Naive B cell (primary cell): Measurements from ENCODE around the gene PANK1. TPM values are rescaled to one million over a fixed set of nuclear protein-coding genes. Genes with fewer than 3 reads are reported as not detected.

ENCODE experiments used
- ATAC-seq, 2 donors: fragments of 150-1000 bp; cut with Tn5 transposase; 2 replicates each; pipeline ENCODE4 v1.10.0; 2021; ENCODE audit warnings: low read depth in 2 of 2, mild to moderate bottlenecking in 2 of 2, moderate library complexity in 2 of 2
- DNase-seq: peaks from one replicate; pipeline ENCODE4 v3.0.0; 2022
- H3K27ac Mint-ChIP-seq, 6 donors: one replicate each; pipeline ENCODE4 v1.8.0; 2020 to 2022; ENCODE audit warnings: mild to moderate bottlenecking in 6 of 6, mixed read lengths in 6 of 6, moderate library complexity in 5 of 6, inconsistent platforms in 2 of 6
- H3K27me3 Mint-ChIP-seq, 3 donors: one replicate each; pipeline ENCODE4 v1.8.0; 2021 to 2022; ENCODE audit warnings: mixed read lengths in 3 of 3, mild to moderate bottlenecking in 1 of 3
- H3K36me3 Mint-ChIP-seq, 2 donors: one replicate each; pipeline ENCODE4 v1.8.0; 2020 to 2022; ENCODE audit warnings: mixed read lengths in 2 of 2, inconsistent platforms in 1 of 2, mild to moderate bottlenecking in 1 of 2
- H3K4me1 Mint-ChIP-seq, 3 donors: one replicate each; pipeline ENCODE4 v1.8.0; 2020 to 2022; ENCODE audit warnings: mixed read lengths in 3 of 3, inconsistent platforms in 1 of 3, mild to moderate bottlenecking in 1 of 3, moderate library complexity in 1 of 3
- H3K4me3 Mint-ChIP-seq, 8 donors: one replicate each; pipeline ENCODE4 v1.8.0; 2020 to 2022; ENCODE audit warnings: mild to moderate bottlenecking in 8 of 8, mixed read lengths in 8 of 8, moderate library complexity in 8 of 8, inconsistent platforms in 2 of 8
- H3K9me3 Mint-ChIP-seq, 7 donors: one replicate each; pipeline ENCODE4 v1.8.0; 2020 to 2022; ENCODE audit warnings: mixed read lengths in 7 of 7, mild to moderate bottlenecking in 5 of 7, inconsistent platforms in 2 of 7, moderate library complexity in 1 of 7
- polyA plus RNA-seq, 6 donors: library from polyadenylated mRNA; unstranded; fragments of 300-500 nt; fragmentation: Illumina TruSeq; gene quantifications; one replicate each; pipeline ENCODE4 v1.2.3, GENCODE V29; 2021; ENCODE audit warnings: low read depth in 6 of 6

Gene PANK1
- under 1 TPM in 4 of 6 donors, not detected in 2; 0.11 to 0.78 (median 0.42) TPM for polyA plus RNA-seq

- Mint-ChIP-seq H3K27ac (peak within 1 kb of the TSS in 4 of 6 donors; percentile 17 to 71 (median 50)), H3K4me3 (peak within 1 kb of the TSS in 5 of 8 donors; percentile 80 to 96 (median 94)), H3K27me3 (peaks cover 0 to 4% (median 0%) of the 10 kb centered on the region in 3 donors), H3K9me3 (no peaks in the 10 kb centered on the region), H3K4me1 (peaks cover 8 to 15% (median 14%) of the 10 kb centered on the region in 3 donors), H3K36me3 (no peaks in the 10 kb centered on the region)
- peak; percentile 65 for DNase-seq
- ATAC-seq: peak; percentile 40 to 43
These were observed at the start of gene PANK1 for GRCh38 chr10:89644967-89645741. Gene PANK1, minus strand, starts transcription at chr10:89645242. Its CDS starts 351 bp downstream, at chr10:89644891.

DNA sequence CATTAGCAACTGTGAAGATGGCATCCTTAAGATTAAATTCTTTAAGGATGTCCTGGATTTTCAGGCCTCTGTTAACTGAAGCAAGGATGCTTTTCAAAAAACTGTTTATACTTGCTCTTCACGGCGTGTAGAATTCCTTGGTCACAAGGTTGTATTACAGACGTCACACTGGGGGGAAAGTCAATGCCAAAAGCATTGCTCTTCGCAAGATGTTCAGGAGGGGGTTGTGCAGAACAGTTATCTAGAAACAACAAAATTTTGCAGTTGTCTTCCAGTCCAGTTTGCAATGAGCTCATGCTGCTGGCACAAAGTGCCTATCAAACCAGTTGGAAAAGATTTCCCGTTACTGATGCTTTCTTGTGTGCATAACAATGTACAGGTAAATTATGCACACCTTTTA is 48.1 kb upstream of the PANK1 start:
- H3K4me3 Mint-ChIP-seq: no peak overlapping the region
- ATAC-seq: no peak
- no peaks in the 10 kb centered on the region for H3K9me3 Mint-ChIP-seq

GRCh38 chr10:89692416-89692815 is 47.4 kb upstream of the PANK1 start:
- peaks cover 0 to 8% of the 10 kb centered on the region in 2 donors for H3K36me3 Mint-ChIP-seq
- DNase-seq (no peak), ATAC-seq (no peak)
- H3K27ac Mint-ChIP-seq: no peak overlapping the region
- H3K9me3 Mint-ChIP-seq: no peaks in the 10 kb centered on the region
- H3K4me3 Mint-ChIP-seq: no peak overlapping the region
- no peaks in the 10 kb centered on the region for H3K27me3 Mint-ChIP-seq
- peaks cover 0 to 4% (median 0%) of the 10 kb centered on the region in 3 donors for H3K4me1 Mint-ChIP-seq

More for the DNA sequence above, 48.1 kb upstream of the PANK1 start:
- Mint-ChIP-seq H3K27ac (peak overlapping the region in 1 of 6 donors; percentile 12), H3K4me1 (no peaks in the 10 kb centered on the region), H3K27me3 (no peaks in the 10 kb centered on the region), H3K36me3 (peaks cover 0 to 8% of the 10 kb centered on the region in 2 donors)
- DNase-seq: no peak

DNA sequence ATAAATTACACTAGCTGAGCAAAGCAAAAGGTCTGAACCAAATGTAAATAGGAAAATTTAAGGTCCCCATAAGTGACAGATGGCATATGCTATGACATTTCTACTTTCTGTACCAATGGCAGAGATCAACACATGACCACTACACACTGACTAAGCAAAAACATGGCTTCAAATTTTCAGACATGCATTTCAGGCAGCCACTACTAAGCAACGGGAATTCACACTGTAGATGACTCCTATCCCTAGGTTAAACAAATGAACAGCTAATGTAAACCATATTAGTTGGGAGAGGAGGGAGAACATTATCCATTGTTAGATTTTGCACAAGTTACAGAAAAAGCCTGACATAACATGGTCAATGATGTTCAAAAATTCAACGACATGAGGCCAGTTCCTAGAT is 45.0 kb upstream of the PANK1 start:
- Mint-ChIP-seq H3K4me1 (peaks cover 0 to 4% (median 0%) of the 10 kb centered on the region in 3 donors), H3K27me3 (no peaks in the 10 kb centered on the region), H3K9me3 (no peaks in the 10 kb centered on the region), H3K27ac (no peak overlapping the region), H3K36me3 (peaks cover 0 to 8% of the 10 kb centered on the region in 2 donors), H3K4me3 (no peak overlapping the region)
- no peak for ATAC-seq
- DNase-seq: no peak

DNA sequence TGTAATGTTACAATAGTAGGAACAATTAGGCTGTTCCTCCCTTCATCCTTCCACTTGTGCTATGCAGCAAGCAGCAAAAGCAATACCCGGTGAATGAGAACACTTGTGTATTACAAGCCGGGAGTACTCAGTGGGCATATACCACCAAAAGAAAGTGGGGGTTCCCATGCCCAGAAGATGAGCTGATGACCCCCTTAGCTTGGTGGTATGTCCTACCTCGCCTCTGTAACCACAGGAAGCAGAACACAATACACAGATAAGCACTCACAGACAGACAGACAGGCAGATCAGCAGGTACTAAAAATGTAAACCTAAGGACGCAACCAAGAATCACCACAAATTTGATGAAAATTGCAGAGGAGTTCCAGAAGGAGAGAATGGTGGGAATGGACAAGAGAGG is 40.9 kb upstream of the PANK1 start:
- H3K4me1 Mint-ChIP-seq: peaks cover 0 to 4% (median 0%) of the 10 kb centered on the region in 3 donors
- H3K27me3 Mint-ChIP-seq: no peaks in the 10 kb centered on the region
- ATAC-seq: no peak

GRCh38 chr10:89684604-89685003 is 39.6 kb upstream of the PANK1 start:
- Mint-ChIP-seq H3K27me3 (peaks cover 4 to 7% (median 5%) of the 10 kb centered on the region in 3 donors), H3K27ac (no peak overlapping the region), H3K4me3 (no peak overlapping the region), H3K36me3 (no peaks in the 10 kb centered on the region), H3K9me3 (no peaks in the 10 kb centered on the region), H3K4me1 (peaks cover 0 to 4% (median 0%) of the 10 kb centered on the region in 3 donors)
- DNase-seq (no peak), ATAC-seq (no peak)

More for the DNA sequence above, 40.9 kb upstream of the PANK1 start:
- Mint-ChIP-seq H3K27ac (no peak overlapping the region), H3K4me3 (no peak overlapping the region), H3K9me3 (no peaks in the 10 kb centered on the region), H3K36me3 (no peaks in the 10 kb centered on the region)
- no peak for DNase-seq

- Mint-ChIP-seq H3K27ac (no peak overlapping the region), H3K27me3 (peaks cover 4 to 7% (median 5%) of the 10 kb centered on the region in 3 donors), H3K4me3 (no peak overlapping the region), H3K9me3 (no peaks in the 10 kb centered on the region), H3K36me3 (no peaks in the 10 kb centered on the region), H3K4me1 (peaks cover 0 to 4% (median 0%) of the 10 kb centered on the region in 3 donors)
- DNase-seq (no peak), ATAC-seq (no peak)
These were observed 38.8 kb upstream of the PANK1 start for GRCh38 chr10:89683883-89684282.

DNA sequence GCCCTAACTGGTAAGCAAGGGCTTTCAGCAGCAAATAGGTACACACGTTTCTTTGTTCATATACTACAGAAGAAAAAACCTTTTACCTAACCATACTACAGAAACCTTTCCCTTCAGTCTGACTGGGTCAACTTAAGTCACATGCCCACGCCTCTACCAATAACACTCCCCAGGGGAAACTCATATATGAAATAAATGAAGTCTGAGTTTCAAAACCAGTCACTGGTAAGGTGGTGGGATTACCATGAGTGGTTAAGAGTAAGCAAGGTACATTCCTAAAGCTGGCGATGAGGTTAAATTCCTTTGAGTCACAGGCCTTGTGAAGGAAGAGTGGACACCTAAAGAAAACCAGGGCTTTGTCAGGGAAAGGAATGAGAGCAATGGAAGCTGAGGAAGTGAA is 34.9 kb upstream of the PANK1 start:
- Mint-ChIP-seq H3K9me3 (no peaks in the 10 kb centered on the region), H3K27ac (no peak overlapping the region), H3K4me3 (no peak overlapping the region), H3K4me1 (no peaks in the 10 kb centered on the region), H3K36me3 (no peaks in the 10 kb centered on the region), H3K27me3 (peaks cover 4 to 7% (median 5%) of the 10 kb centered on the region in 3 donors)
- DNase-seq: no peak
- ATAC-seq: no peak

GRCh38 chr10:89677341-89677740 is 32.3 kb upstream of the PANK1 start:
- DNase-seq: no peak
- H3K27me3 Mint-ChIP-seq: peaks cover 4 to 8% (median 7%) of the 10 kb centered on the region in 3 donors
- H3K27ac Mint-ChIP-seq: no peak overlapping the region
- H3K36me3 Mint-ChIP-seq: no peaks in the 10 kb centered on the region
- H3K4me1 Mint-ChIP-seq: peaks cover 0 to 11% (median 9%) of the 10 kb centered on the region in 3 donors
- H3K9me3 Mint-ChIP-seq: no peaks in the 10 kb centered on the region
- ATAC-seq: no peak
- no peak overlapping the region for H3K4me3 Mint-ChIP-seq

GRCh38 chr10:89670926-89671325 is 25.9 kb upstream of the PANK1 start:
- Mint-ChIP-seq H3K4me1 (peaks cover 0 to 11% (median 9%) of the 10 kb centered on the region in 3 donors), H3K9me3 (no peaks in the 10 kb centered on the region)

DNA sequence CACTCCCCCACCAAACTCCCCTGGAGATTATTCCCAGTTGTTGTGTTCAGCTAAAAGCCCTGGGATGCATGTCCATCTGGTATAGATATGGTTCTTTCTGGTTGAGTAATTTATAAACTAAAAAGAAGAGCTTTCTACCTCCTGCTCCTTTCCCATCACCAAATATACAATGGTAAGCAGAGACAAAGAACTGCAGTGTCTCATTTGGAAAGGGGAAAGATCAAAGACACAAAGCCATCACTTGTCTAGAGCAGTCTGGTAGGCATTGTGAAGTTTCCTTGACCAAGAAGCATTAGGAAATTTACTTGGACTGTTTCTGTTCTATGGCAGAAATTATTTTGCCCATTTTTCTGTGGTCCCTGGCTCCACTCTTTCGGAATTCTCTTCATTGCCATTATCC is 24.9 kb upstream of the PANK1 start:
- no peak for DNase-seq
- Mint-ChIP-seq H3K4me3 (no peak overlapping the region), H3K27me3 (peaks cover 0 to 12% (median 7%) of the 10 kb centered on the region in 3 donors), H3K4me1 (peaks cover 0 to 11% (median 9%) of the 10 kb centered on the region in 3 donors), H3K36me3 (no peaks in the 10 kb centered on the region), H3K27ac (no peak overlapping the region), H3K9me3 (no peaks in the 10 kb centered on the region)
- ATAC-seq: no peak

More at GRCh38 chr10:89670926-89671325, 25.9 kb upstream of the PANK1 start:
- Mint-ChIP-seq H3K27ac (no peak overlapping the region), H3K36me3 (no peaks in the 10 kb centered on the region), H3K27me3 (peaks cover 0 to 12% (median 7%) of the 10 kb centered on the region in 3 donors), H3K4me3 (no peak overlapping the region)
- ATAC-seq (no peak), DNase-seq (no peak)

GRCh38 chr10:89668386-89669071 is 23.5 kb upstream of the PANK1 start:
- H3K27me3 Mint-ChIP-seq: peaks cover 0 to 12% (median 7%) of the 10 kb centered on the region in 3 donors
- no peaks in the 10 kb centered on the region for H3K9me3 Mint-ChIP-seq
- DNase-seq (no peak), ATAC-seq (no peak)
- no peaks in the 10 kb centered on the region for H3K36me3 Mint-ChIP-seq
- peaks cover 0 to 7% (median 6%) of the 10 kb centered on the region in 3 donors for H3K4me1 Mint-ChIP-seq
- no peak overlapping the region for H3K27ac Mint-ChIP-seq
- no peak overlapping the region for H3K4me3 Mint-ChIP-seq

DNA sequence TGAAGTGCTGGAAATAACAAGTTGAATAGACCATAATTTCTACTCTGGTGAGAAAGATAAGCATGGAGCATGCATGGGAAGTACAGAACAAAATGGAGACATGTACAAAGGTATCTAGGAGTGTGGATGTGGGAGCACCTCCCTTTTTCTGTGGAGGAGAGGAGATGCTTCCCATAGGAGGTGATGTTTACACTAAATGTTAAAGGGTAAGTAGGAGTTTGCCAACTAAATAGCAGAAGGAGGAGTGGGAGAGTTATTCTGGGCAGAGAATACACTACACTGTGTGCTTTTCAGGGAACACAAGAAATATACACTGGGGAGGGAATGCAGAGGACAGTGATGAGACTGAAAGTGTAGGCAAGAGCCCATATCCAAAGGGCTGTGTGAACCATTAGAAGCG is 21.1 kb upstream of the PANK1 start:
- DNase-seq (no peak), ATAC-seq (no peak)
- peaks cover 0 to 9% (median 5%) of the 10 kb centered on the region in 3 donors for H3K27me3 Mint-ChIP-seq
- H3K9me3 Mint-ChIP-seq: no peaks in the 10 kb centered on the region
- no peak overlapping the region for H3K4me3 Mint-ChIP-seq
- no peaks in the 10 kb centered on the region for H3K4me1 Mint-ChIP-seq
- H3K36me3 Mint-ChIP-seq: peaks cover 0 to 4% of the 10 kb centered on the region in 2 donors
- no peak overlapping the region for H3K27ac Mint-ChIP-seq
